Fibroblast of upper back skin (primary cell): ENCODE measurements around the gene ZNF689.
"Not testable (repeated sequence)": the region's sequence is repeated elsewhere in the genome, so short reads cannot be mapped to it uniquely, and the experiment has no call there.

Experiments used
- DNase-seq: peaks from one replicate; pipeline ENCODE4 v3.0.0-alpha.2; 2013

The ZNF689 gene

GRCh38 chr16:30590869-30591268 lies 19.3 kb downstream of the ZNF689 start:
- not testable (repeated sequence) for DNase-seq

DNA sequence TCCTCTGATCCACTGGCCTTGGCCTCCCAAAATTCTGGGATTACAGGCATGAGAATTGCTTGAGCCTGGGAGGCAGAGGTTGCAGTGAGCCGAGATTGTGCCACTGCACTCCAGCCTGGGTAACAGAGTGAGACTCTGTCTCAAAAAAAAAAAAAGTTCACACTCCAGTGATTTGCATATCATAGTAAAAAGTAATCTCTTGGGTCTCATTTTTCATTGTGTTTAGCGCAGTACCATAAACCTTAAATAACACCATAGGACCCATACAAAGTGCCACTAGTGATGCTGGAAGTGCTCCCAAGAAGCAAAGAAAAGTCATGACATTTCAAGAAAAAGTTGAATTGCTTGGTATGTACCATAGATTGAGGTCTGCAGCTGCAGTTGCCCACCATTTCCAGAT lies 20.6 kb downstream of the ZNF689 start:
- DNase-seq: not testable (repeated sequence)

- no peak for DNase-seq
Observed at GRCh38 chr16:30588651-30589050, 21.5 kb downstream of the ZNF689 start.

DNA sequence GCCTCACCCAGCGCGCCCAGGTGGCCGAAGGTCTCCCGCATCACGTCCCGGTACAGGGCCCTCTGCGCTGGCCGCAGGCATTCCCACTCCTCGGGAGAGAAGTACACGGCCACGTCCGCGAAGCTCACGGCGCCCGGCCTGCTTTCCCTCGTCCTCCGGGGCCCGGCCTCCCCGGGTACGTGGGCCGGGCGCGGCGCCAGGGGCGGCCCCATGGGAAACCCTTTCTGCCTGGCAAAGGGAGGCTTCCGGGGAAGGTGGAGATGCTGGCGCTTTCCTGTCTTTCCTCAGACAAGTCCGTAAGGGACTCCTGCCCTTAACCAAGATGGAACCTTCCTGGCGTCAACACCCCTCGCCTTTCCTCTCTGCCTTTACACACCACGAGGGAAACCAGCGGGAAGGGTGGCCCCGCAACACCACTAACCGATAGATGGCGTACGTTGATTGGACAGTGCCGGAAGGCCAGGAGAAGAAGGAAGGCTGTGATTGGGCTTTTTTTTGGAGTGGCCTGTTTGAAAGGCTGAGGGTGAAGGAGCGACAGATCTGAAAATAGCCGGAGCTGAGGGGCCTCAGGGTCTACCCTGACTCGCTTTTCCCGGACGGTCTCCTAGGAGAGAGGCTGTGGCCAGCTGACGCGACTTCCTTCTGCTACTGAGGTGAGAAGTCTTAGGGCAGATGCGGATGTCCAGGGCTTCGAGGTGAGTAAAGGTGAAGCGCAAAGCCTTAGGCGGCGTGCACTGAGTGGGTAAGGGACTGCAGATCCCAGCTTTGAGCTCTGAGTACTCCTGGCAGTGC lies 24.6 kb downstream of the ZNF689 start, which contains the start of gene ZNF785:
ZNF785 (minus strand) TSS at position 298 of the 792 bp plus-strand sequence; CDS start at position 212, 86 bp downstream.
- DNase-seq: peak; percentile 99

- DNase-seq: no peak
Observed at GRCh38 chr16:30585022-30585399, 25.2 kb downstream of the ZNF689 start.

DNA sequence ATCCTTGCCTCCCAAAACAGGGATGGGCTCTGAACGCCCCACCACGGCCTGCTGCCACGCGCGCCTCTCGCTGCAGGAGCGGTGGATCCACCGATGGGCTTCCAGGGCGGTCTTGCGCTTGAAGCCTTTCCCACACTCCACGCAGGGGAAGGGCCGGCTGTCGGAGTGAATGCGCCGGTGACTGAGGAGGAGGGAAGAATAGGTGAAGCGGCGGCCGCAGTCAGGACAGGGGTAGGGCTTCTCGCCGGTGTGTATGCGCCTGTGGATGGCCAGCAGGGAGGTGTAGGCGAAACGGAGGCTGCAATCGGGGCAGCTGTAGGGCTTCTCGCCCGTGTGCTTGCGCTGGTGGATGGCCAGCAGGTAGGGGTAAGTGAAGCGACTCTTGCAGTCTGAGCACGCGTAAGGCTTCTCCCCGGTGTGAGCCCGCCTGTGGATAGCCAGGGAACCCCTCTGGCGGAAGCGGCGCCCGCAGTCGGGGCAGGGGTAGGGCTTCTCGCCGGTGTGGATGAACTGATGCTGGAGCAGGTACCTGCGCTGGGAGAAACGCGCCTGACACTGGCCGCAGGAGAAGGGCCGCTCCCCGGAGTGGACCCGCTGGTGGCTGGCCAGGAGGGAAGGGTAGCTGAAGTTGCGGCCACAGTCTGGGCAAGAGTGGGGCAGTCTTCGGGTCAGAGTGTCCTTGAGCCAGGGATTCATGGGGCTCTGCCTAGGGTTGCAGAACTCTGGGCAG lies 27.4 kb downstream of the ZNF689 start:
- no peak for DNase-seq

GRCh38 chr16:30581457-30581856 lies 28.7 kb downstream of the ZNF689 start:
- DNase-seq: no peak

- no peak for DNase-seq
Observed at GRCh38 chr16:30574678-30575077, 35.5 kb downstream of the ZNF689 start.

DNA sequence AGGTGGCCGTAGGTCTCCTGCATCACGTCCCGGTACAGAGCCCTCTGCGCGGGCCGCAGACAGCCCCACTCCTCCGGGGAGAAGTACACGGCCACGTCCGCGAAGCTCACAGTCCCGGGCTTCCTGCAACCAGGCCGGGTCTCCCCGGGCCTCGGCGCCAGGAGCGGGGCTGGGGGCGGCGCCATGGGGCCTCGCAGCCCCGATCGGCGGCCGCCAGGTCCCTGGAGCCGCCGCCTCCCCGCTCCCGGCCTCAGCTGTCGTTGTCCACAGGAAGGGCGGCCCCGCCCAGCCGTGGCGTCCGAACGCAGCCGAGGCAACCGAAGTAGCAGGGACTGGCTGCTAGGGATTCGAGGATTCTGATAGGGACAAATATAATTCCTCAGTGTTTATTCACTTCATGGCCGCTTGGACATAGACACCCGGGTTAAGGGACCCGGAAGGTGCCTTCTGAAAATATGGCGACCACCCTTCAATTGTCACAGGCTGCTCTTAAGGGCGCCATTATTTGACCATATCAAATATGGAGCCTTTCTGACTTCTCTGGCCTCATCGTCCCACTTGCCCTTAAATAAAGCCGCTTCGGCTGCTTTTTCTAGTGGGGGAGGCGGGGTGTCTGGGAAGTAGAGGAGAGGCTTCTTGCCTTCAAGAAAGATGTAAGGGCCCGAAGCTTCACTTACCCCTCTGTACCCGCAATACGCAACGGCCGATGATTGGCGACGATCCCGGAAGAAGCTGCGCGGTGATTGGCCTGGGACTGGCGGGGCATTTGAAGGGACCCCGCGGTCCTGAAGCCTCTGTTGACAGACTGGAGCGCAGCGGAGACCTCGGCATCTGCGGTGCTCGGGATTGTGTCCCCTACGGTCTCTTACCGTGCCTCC lies 38.5 kb downstream of the ZNF689 start, which contains the start of gene ZNF688:
ZNF688 (minus strand) TSS at position 270 of the 878 bp plus-strand sequence; CDS start at position 185, 85 bp downstream.
- DNase-seq: peak; percentile 98

DNA sequence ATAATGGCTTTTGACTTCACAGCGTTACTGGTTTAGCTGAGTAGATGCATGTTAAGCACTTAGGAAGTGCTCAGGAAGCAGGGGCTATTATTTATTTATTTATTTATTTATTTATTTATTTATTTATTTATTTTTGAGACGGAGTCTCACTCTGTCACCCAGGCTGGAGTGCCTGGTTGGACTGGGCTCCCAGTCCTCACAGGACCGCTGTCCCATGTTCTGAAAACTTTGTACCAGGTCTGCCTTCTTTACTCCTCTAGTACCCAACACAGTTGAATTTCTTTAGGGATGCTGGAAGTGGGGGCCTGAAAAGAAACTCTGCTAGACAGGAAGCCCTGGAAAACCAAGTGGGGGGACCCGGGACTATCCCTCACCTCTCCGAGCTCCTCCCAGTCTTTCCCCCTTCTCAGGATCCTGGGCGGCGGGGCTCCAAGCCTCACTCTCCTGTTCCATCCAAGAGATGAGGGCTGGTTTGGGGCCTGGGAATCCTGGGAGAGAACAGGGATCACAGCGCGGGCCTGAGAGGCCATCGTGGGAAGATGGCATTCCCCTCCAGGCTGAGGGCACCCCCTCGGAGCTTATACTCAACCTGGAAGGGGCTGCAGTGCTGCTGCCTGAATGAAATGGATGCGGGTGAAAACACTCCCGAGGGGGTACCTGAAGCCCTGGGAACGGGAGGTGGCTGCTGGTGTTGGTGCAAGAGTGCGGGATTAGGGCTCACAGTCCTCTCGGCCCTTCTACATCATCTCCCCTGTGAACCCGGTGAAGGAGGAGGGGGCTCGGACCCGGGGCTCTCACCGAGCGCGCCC lies 39.3 kb downstream of the ZNF689 start:
- DNase-seq: no peak

DNA sequence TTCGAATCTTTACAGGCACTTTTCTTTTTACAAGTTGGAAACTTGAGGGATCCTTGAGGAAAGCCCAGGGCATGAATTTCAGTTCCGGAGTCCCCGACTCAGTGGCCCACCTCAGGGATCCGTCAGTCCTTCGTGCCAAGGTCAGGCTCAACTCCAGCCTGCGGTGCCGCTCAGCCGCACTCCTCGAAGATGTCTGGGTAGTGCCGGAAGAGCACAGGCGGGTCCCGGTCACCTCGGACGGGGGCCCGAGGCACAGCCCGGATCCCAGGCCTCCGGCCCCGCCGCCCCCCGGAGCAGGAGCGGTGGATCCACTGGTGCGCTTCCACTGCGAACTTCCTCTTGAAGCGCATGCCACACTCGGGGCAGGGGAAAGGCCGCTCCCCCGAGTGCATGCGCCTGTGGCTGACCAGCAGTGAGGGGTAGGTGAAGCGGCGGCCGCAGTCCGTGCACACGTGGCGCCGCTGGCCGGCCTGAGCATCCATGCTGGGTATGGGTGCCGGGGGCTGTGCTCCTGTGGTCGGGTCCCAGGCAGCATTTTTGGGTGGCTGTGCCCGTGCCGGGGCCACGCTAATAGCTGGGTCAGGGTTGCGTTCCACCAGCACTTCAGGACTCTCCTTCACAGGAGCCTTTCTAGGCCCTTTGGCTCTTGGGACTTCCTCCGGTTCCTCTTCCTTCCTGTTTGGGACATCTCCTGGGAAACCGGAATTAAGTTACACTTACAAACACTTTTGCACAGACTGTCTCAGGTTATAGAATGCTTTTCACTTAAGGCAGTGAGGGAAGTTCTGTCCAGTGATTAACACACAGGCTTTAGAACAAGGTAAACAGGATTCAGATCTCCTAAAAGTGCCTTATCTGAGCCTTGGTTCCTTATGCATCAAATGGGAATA lies 40.2 kb downstream of the ZNF689 start:
- no peak for DNase-seq

DNA sequence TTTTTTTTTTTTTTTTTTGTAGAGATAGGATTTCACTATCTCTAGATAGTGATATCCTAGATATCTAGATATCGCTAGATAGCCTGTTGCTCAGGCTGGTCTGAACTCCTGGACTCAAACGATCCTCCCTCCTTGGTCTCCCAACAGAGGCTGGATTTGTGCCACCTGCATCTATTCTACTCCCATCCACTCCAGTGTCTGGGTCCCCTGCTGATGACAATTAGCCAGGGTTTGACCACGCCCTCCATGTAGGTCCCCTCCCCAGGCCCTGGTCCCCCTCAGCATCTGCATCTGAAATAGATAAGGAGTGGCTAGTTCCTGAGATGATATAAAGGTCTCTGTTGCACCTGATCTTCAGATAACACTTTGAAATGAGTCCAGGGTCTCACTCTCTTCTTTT lies 40.9 kb downstream of the ZNF689 start:
- no peak for DNase-seq

GRCh38 chr16:30567991-30568638 lies 42.1 kb downstream of the ZNF689 start:
- peak; percentile 59 for DNase-seq

- no peak for DNase-seq
Observed at GRCh38 chr16:30567160-30567990, 42.8 kb downstream of the ZNF689 start.

GRCh38 chr16:30566531-30566930 lies 43.7 kb downstream of the ZNF689 start:
- no peak for DNase-seq

DNA sequence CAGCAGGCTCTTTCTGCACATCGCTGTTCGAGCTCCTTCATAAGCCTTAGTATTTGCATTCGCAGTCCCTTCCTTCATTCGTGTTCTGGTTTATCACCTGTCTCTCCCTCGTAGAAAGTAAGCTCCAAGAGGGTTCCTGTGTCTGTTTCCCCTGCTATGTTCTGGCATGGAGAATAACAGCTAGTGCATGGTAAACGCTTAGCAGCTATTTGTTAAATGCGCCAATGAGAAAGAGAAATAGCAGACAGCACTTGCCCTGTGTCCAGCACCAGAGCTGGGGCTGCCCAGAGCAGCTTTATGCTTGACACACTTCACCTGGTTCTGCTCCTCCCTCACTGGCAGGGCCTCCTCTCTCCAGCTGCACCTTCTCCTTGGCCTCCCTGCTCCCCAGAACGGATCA lies 44.2 kb downstream of the ZNF689 start:
- no peak for DNase-seq

GRCh38 chr16:30565526-30565925 lies 44.7 kb downstream of the ZNF689 start:
- DNase-seq: no peak

GRCh38 chr16:30562021-30562420 lies 48.2 kb downstream of the ZNF689 start:
- DNase-seq: no peak

DNA sequence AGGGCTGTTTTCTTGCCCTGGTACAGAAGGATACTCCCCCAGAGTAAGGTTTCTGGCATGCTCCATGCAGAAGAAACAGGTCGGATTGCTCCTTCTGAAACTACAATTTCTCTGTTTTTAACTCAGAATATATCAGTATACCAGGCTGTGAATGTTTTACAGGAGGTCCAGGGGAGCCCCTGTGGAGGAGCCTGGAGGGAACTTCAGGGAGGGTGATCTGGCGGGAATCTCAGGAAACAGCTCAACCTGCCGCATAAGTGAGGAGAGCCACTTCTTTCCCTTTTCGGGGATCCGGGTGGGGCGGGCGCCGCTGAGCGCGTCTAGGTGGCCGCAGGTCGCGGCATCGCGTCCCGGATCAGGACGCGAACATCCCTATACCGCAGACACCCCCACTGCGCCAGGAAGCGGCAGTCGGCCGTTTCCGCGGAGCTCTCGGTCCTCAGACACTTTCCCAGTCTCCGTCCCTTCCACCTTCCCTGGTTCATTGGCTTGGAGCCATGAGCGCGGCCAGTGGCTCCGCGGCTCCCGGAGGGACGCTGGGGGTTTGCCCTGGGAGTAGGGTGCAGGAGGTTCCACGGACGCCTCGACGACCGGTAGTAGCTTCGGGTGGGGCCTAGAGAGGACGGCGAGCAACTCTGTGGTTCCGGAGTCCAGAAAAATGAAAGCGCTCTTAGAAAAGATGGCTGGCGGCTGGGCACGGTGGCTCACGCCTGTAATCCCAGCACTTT lies 48.9 kb downstream of the ZNF689 start:
- no peak for DNase-seq
